ENCODE data around the gene ERN1.
"Not testable (repeated sequence)": the region's sequence is repeated elsewhere in the genome, so short reads cannot be mapped to it uniquely, and the experiment has no call there.

Gene ERN1

GRCh38 chr17:64020056-64020766 is 109.7 kb downstream of the ERN1 start, which contains the start of gene ICAM2:
ICAM2 (minus strand) TSS chr17:64020633; CDS start chr17:64006691, 13,942 bp downstream.
- TF ChIP-seq, protein P1, sequence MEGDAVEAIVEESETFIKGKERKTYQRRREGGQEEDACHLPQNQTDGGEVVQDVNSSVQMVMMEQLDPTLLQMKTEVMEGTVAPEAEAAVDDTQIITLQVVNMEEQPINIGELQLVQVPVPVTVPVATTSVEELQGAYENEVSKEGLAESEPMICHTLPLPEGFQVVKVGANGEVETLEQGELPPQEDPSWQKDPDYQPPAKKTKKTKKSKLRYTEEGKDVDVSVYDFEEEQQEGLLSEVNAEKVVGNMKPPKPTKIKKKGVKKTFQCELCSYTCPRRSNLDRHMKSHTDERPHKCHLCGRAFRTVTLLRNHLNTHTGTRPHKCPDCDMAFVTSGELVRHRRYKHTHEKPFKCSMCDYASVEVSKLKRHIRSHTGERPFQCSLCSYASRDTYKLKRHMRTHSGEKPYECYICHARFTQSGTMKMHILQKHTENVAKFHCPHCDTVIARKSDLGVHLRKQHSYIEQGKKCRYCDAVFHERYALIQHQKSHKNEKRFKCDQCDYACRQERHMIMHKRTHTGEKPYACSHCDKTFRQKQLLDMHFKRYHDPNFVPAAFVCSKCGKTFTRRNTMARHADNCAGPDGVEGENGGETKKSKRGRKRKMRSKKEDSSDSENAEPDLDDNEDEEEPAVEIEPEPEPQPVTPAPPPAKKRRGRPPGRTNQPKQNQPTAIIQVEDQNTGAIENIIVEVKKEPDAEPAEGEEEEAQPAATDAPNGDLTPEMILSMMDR (IDR thresholded peaks at IDR 0.05; ENCODE audit: low read depth, low read length): no peak
- no peak for DNase-seq (ENCODE audit: extremely low read depth, low read depth)

DNA sequence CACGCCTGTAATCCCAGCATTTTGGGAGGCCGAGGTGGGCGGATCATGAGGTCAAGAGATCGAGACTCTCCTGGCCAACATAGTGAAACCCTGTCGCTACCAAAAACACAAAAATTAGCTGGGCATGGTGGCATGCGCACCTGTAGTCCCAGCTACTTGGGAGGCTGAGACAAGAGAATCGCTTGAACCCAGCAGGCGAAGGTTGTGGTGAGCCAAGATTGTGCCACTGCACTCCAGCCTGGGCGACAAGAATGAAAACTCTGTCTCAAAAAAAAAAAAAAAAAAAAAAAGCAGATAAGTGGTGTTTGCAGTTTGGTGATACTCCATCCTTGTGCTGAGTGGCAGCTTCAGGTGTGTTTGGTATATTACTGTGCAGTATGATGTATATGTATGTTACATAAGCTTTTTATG is 110.4 kb downstream of the ERN1 start:
- DNase-seq (ENCODE audit: extremely low read depth, low read depth): not testable (repeated sequence)

- TF ChIP-seq, protein P1 (IDR thresholded peaks at IDR 0.05; ENCODE audit: low read depth, low read length): peak; percentile 3
- DNase-seq (ENCODE audit: extremely low read depth, low read depth): no peak
Observed at GRCh38 chr17:64017381-64017980, 112.5 kb downstream of the ERN1 start.

DNA sequence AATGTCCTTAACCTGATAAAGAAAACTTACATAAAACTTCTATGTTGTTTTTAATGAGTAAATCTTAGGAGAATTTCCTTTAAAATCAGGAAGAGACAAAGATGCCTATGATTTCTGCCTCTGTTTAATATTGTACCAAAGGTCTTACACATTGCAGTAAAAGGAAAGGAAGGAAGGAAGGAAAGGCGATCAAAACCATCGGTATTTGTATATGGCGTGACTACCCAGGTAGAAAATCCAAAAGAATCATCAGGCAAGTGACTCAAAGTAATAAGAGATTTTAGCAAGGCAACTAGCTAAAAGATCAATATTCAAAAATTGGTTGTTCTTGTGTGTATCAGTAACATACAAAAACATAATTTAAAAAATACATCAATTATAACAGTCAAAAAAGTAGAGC is 113.0 kb downstream of the ERN1 start:
- DNase-seq (ENCODE audit: extremely low read depth, low read depth): no peak
- TF ChIP-seq, protein P1 (IDR thresholded peaks at IDR 0.05; ENCODE audit: low read depth, low read length): no peak

DNA sequence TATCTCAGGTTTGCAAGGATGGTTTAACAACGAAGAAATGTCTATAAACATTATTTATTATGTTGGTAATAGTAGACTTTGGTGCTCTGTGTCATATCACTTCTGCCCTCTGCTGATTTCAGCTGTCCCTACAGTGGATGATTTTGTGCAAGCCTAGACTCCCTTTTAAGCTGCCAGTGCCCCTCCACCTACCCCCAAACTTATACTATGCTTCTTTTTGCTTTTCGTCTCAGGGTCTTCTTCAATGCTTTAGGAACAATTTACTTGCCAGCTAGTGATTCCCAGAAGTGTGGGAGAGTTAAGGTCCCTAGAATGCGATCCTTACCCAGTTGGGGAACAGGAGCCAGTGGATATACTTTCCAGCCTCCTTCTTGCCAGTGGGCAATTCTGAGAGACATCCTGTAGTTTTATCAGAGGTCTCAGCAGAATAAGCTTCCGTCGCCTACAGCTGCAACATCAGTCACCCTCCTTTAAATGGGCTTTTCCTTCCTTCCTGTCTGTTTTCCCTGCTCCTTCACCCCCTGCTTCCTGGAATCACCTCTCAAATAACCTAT is 113.6 kb downstream of the ERN1 start:
- no peak for DNase-seq (ENCODE audit: extremely low read depth, low read depth)

DNA sequence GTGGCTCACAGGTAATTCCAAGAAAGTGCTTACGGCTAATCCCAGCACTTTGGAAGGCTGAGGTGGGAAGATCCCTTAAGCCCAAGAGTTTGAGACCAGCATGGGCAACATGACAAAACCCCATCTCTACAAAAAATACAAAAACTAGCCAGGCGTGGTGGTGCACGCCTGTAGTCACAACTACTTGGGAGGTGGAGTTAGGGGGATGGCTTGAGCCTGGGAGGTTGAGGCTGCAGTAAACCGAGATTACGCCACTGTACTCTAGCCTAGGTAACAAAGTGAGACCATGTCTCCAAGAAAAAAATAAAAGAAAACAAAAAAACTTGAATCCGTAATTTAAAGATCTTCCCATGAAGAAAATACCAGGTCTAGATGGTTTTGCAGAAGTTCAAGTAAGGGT is 114.5 kb downstream of the ERN1 start:
- TF ChIP-seq, protein P1 (IDR thresholded peaks at IDR 0.05; ENCODE audit: low read depth, low read length): no peak

More for the DNA sequence above, 113.6 kb downstream of the ERN1 start:
- TF ChIP-seq, protein P1 (IDR thresholded peaks at IDR 0.05; ENCODE audit: low read depth, low read length): peak; percentile 15

DNA sequence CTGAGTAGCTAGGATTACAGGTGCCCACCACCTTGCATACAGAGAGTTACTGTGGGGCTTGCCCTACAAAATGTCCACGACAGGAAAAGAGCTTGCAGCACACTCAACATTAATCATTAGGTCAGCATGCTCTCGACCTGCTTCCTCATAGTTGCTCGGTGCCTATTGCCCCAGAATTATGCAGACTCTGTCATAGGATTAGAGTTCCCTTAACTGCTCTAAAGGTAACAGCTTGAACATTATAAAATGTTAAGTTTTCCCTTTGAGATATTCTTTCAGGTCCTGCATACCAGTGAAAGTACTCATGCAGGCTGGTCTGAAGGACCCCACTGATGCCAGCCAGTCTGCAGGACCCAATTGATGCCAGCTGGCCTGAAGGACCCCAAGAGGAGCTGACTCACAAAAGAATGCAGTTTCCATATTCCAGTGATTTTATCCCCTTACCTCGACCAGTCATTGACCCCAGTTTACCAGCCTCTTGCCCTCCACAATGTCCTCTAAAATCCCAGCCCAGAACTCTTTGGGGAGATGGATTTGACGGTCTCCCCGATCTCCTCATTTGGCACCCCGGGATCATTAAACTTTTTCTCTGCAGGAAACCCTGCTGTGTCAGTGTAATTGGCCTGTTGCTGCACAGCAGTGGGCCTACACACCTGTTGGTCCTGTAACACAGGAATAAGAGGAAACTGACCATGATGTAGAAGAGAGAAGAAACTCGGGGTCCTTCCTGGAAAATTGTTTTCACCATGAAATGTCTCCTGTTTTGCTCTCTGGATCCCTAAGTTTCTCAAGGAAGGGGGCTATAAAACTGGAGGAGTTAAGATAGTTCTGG is 120.2 kb downstream of the ERN1 start:
- TF ChIP-seq, protein P1 (IDR thresholded peaks at IDR 0.05; ENCODE audit: low read depth, low read length): no peak
- DNase-seq (ENCODE audit: extremely low read depth, low read depth): no peak

More for the DNA sequence above, 114.5 kb downstream of the ERN1 start:
- no peak for DNase-seq (ENCODE audit: extremely low read depth, low read depth)
